Stimulated activated CD4-positive, alpha-beta T cell treated with anti-CD3 and anti-CD28 coated beads, Interleukin-1b, Interleukin-23, amount 100 ng/mL, for 1 hour (primary cell): Measurements from ENCODE around the gene SGMS1.
"Not testable (repeated sequence)": the region's sequence is repeated elsewhere in the genome, so short reads cannot be mapped to it uniquely, and the experiment has no call there.

Source experiments
- DNase-seq, 2 donors: peaks; one replicate each; pipeline ENCODE4 v3.0.0-alpha.2; 2020; ENCODE audit warnings: low read depth in 2 of 2

Gene SGMS1

DNA sequence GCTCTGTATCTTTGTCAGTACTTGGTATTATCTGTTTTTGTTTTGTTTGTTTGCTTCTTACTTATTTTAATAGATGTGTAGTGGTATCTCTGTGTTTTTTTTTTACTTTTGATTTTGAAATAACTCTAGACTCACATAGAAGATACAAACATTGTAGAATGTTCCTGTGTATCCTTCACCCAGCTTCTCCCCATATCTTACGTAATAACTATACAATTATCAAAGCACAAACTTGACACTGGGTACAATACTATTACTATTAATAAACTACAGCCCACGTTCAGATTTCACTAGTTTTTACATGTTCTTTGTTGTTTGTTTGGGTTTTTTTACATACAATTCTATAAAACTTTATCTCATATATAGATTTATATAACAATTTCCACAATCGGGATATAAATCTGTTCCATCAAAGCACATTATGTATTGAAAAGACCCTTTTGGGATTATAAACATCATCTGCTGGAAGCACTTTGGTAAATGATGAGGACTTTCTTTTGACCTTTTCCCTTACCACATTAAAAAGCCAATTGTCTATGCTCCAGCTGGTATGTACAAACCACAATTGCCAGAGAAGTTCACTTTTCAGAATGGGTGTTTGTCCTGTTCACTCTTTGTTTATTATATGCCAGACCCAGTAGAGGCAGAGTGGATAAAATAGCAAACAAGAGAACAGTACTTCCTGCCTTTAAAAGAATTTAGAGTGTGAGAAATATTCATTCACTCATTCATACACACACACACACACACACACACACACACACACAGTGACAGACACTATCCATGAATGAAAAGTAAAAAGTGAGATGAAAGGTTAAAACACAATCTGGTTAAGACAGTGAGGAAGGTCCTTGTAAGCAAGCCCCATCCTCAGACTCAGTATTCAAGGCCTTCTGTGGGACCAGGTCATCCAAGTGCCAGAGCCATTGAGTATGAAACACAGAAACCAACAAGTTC is 113.0 kb downstream of the SGMS1 start:
- no peak for DNase-seq

GRCh38 chr10:50508315-50509051 is 115.3 kb downstream of the SGMS1 start:
- no peak for DNase-seq

DNA sequence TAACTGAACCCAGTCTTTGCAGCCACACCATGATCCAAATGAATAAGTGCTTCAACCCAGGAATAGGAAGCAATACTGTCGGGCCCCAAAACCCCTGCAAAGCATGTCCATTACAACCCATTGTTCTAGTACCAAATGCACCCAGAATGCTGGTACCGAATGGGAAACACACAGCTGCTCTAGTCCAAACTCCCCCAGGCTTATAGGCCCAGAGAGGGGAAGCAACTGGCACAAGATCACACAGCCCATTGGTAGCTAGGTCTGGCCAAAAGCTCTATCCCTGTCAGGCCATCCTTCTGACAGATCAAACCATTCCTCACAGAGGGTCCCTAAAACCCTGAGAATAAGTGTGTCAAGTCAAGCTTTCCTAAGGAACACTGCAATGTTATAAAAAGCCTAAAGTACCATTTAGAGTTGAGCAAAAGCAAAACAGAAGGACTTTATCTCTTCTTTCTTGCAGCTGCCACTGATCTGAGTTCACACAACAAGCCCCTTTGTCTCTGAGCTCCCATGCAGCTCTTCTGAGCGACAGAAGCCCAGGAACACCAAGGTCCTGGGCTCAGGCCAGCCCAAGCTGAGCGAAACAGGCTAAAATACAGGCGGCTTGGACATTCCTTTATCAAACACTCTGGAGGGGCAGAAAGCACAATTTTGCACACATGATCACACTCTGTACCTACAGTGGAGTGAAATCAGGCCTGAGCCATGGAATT is 116.7 kb downstream of the SGMS1 start:
- no peak for DNase-seq

DNA sequence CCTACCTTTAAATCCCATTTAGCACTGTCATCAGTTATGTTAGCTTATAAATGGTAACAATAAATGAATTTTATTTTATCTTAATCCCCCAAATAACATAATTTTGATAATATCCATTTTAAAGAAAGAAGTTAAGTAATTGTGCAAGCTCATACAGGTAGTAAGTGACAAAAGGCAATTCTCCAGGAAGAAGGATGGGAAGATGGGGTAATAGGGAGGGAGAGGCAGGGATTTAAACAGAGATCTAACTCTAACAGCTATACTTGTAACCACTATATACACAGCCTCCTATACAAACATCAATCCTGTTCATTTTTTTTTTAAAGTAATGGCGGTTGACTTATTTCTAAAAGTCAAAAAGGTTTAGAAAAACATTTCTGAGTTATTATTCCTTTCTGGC is 119.4 kb downstream of the SGMS1 start:
- DNase-seq: no peak

DNA sequence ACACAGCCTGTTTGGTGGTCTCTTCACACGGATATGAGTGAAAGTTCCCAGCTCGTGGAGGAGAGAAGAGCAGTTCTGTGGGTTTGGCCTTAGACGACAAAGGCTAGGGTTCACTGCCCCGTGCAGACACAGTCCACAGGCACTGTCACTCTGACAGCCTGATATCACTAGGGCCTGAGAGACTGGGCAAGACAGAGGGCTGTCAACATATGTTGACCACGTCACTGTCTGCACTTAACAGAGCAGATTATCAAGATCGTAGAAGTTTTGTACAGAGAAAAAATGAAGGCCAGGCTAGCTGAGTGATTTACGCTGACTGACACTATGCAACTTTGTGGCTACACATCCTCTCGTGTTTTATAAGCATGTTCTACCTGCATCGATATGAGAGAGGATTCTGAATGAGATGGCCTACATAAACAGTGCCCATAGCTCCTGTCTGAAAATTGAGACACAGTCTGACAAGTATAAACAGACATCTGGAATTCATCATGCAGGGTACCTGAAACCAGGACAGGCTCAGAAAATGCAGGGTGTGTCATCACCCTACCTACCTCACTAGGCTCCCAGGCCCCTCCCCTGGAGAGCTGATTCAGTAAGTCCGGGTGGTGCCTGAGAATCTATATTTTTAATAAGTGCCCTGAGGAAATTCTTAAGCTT is 120.0 kb downstream of the SGMS1 start:
- DNase-seq: no peak

- DNase-seq: not testable (repeated sequence)
These were observed 120.6 kb downstream of the SGMS1 start for GRCh38 chr10:50503156-50503555.

DNA sequence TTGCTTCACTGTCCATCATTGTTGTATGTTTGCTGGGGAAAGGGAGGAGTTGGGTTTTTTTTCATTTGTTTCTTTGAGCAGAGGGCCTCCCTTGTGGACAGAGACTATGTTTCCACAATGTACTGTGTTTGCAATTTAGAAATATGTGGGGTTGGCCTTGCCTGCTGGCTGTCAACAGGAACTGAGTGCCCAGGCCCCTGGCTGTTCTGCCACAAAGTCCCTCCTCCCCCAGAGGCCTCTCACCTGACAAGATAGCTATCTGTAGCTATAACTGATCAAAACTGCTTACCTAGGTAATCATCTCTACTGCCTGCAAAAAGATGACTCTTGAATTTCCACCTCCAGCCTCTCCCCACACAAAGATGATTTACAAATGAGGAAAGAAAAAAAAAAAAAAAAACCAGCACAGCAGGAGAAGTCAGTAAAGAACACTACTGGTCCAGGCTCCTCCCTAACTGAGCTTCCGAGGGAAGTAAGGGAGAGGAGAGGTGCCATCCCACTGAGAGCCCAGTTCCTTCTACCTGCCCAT is 121.8 kb downstream of the SGMS1 start:
- no peak for DNase-seq

DNA sequence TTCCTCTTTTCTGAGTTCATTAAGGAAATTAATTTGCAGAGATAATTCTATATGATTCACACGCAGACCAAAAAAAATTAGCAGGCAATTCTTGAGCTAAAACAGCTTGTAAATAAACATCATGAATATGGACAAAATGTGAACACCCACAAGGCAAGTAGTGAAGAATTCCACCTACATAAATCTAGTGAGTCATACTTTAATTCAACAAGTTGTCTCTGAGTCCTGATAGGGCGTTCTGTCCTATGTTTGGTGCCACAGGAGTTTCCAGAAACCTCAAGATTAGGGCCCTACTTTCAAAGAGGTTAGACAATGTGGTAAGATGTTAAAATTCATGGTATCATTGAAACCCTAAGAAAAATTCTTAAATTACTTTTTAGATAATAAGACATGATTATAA is 122.3 kb downstream of the SGMS1 start:
- no peak for DNase-seq

DNA sequence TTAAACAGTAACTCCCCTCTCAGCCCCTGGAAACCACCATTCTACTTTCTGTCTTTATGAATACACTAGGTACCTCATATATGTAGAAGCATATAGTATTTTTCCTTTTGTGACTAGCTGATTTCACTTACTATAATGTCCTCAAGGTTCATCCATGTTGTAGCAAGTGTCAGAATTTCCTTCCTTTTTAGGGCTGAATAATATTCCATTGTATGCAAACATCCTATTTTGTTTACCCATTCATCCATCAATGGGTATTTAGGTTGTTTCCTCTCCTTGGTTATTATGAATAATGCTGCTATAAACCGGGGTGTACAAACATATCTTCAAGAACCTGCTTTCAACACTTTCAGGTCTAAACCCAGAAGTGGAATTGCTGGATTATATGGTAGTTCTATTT is 125.3 kb downstream of the SGMS1 start:
- DNase-seq: no peak

GRCh38 chr10:50497758-50498157 is 126.0 kb downstream of the SGMS1 start:
- no peak for DNase-seq

DNA sequence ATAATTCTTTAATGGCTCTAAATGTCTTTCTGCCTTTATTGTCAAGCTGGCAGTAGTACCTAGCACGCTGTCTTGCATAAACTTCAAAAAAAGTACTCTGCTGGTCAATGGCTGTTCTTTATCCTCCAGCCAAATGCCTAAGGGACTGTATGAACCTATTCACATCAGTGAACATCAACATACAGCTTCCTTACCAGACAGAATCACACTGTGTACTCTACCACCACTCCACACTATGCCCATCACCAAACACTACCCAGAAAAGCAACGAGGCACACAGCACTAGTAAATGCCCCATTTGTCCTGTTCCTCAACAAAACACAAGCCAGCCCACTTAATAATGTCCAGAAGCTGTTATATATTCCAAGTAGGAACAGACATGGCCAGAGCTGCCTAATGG is 127.5 kb downstream of the SGMS1 start:
- DNase-seq: no peak

GRCh38 chr10:50490241-50490640 is 133.5 kb downstream of the SGMS1 start:
- DNase-seq: no peak

- not testable (repeated sequence) for DNase-seq
These were observed 139.2 kb downstream of the SGMS1 start for GRCh38 chr10:50484550-50484949.

DNA sequence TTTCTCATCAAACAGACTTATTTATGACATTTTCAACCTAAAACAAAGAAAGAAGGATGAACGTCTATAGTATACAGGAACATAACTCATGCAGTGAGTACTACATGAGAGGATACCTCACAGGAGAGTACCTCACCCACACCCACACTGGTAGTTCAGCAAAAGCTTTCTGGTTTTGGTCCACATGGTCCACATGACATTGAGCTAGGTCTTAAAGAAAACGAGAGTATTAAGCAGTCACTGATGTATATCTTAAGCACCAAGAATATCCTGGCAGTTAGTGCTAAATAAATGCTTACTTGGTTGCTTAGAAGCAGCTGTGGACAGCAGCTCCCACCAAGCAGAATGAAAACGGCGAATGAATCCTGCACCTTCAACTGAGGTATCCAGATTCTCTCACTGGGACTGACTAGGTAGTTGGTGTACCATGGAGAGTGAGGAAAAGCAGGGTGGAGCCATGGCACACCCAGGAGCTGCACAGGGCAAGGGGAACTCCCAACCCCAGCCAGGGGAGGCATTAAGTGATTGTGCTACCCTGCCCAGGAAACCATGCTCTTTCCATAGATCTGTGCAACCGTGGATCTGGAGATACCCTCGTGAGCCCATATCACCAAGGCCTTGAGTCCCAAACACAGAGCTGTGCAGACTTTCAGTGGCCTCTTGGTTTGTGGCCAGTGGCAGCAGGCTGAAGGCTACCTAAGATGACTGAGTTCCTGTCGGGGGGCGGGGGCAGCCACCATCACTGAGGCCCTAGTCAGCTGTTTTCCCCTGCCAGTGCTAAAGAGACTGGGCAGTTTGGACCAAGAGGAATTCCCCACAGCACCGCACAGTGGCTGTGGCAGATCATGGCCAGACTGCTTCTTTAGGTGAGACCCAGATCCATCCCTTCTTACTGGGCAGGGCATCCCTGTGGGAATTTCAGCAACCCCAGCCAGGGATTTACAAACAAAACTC is 143.4 kb downstream of the SGMS1 start:
- DNase-seq: no peak

DNA sequence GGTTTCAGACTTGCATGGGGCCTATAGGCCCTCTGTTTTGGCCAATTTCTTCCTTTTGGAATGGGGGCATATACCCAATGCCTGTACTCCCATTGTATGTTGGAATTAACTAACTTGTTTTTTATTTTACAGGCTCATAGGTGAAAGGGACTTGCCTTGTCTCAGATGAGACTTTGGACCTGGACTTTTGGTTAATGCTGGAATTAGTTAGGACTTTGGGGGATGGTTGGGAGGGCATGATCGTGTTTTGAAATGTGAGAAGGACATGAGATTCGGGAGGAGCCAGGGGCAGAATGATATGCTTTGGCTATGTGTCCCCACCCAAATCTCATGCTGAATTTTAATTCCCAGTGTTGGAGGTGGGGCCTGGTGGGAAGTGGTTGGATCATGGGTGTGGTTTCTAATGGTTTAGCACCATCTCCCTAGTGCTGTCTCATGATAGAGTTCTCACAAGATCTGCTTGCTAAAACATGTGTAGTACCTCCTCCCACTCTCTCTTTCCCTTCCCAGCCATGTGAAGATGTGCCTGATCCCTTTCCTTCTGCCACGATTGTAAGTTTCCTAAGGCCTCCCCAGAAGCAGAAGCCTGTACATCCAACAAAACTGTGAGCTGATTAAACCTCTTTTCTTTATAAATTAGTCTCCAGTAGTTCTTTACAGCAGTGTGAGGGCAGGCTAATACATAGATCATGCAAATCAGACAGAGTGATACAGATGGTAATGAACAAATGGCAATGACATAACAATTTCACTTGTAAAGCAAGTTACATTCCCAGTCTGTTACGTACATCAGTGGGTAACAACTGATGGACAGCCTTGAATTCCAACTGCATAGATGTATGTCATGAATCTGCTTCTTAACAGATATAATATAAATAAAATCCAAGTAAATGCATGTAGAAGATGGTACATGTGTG is 146.2 kb downstream of the SGMS1 start:
- DNase-seq: no peak

GRCh38 chr10:50473756-50474155 is 150.0 kb downstream of the SGMS1 start:
- no peak for DNase-seq

DNA sequence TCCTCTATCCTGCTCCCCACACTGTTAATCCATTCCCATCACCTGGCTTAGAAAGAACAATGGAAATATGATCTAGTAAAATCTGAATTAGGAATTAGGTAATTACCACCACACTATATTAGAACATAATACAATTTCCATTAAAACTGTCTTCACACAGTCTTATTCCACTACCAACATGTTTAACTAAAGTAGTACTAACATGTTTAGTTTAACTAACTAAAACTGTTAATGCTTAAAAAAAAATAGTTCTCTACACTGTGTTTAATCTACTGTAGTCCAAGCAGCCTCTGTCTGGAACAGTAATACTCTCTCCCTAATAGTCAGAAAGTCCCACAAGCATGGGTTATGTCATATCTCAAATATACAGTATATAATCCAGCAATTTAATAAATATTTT is 150.8 kb downstream of the SGMS1 start:
- no peak for DNase-seq

DNA sequence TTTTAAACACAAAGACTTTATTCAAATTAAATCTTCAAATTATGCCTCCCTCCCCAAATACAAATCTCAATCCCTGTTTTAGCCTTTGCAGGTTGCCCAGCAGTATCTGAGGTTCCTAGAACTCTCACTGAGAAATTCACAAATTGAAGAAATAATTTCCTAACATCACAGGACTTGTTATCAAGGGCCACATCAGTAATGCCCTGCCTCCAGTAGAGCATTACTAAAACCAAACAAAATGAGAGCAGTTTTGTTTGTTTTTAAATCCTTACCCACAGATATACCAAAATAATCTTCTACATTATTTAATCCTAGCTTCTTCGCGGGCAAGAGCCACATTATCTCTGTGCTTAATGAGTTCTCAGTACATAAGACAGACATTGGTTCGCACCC is 152.2 kb downstream of the SGMS1 start:
- DNase-seq: no peak
